T1000 (cell line): Measurements from ENCODE around the gene UNK.
"Not testable (repeated sequence)": the region's sequence is repeated elsewhere in the genome, so short reads cannot be mapped to it uniquely, and the experiment has no call there.

ENCODE experiments used
- DNase-seq: peaks from one replicate; lab custom pipeline; 2025; ENCODE audit warnings: mixed read lengths; lab: John Stamatoyannopoulos, UW

Gene UNK

DNA sequence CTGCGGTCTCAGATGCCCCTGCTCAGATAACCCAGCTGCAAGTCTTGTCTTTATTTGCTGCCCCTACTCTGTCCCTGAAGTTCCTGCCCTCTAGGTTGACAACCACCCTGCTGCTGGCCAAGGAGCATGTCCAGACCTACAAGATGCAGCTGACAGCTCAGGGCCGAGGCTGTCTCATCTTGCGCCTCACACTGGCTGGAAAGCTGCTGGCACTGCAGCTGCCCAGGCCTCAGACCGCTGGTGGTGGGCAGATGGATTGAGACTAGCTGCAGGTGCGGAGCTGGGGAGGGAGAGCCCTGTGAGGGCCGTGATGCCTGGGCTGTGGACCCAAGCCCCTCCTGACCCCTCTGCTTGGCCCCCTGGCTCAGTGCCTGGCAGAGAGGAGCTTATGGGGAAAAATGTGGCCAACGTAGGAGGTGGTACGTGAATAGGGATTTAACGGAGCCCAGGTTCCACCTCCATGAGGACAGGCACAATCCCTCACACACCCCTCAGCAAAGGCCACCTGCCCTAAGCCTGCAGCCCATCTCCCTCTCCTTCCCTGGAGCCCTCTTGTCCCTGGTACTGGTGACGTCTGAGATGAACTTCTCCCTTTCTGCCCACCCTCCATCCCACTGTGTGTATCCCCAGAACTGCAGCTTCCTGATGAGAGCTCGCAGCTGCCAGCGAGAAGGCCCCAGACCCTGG lies 11.3 kb upstream of the UNK start:
- DNase-seq, result no peak

DNA sequence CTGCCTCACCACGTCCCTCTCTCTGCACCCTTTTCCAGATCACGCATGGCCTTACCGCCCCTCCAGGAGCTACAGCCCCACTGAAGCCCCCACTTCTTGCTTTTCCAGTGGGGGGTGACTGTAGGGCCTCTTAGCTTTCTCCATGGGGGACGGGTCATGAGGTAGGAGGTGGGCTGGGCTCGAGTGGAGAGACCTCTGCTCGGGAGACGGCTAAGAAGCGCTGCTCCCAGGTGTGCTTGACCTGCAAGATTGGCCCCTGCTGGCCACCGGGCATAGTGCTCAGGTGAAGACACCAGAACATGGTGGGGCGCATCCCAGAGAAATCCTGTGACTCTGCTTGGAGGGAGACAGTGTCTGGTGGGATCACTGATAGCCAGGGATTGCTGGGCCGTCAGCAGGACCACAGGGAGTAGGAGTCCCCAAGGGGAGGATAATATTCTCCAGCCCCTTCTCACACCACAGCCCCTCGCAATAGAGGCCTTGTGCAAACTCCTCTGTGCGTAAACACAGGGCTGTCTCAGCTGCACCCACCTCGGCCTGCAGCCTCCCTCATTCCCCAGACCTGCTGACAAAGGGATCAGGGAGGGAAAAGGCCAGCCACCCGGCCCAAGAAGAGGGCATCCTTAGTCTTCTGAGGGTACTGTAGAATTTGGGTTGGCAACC lies 10.7 kb upstream of the UNK start:
- no peak for DNase-seq

DNA sequence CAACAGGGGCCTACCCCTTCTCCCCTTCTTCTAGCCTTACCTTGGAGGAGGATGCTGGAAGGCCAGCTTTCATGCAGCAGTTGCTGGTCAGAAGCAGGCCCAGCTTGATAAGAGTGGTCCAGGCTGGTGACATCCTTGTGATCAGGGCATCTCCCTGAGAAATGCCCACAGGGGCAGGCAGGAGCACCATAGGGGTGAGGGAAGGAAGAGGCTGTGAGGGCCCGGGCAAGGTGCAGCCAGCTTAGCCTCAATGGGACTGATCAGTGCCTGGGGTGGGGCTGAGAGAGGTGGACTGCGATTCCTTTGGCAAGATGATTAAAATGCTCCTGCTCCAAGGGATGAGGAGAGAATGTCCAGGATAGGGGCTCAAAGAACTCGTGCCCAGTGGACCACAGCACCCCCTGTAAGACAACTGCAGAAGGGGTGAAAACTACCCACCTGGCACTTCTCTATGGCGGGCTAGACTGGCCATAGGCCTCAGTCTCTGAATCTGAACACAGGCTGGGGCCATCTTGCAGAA lies 10.1 kb upstream of the UNK start:
- no peak for DNase-seq

GRCh38 chr17:75774991-75775668 lies 9.5 kb upstream of the UNK start:
- no peak for DNase-seq

- DNase-seq, result no peak
Observed at GRCh38 chr17:75776386-75777295, 8.0 kb upstream of the UNK start.

DNA sequence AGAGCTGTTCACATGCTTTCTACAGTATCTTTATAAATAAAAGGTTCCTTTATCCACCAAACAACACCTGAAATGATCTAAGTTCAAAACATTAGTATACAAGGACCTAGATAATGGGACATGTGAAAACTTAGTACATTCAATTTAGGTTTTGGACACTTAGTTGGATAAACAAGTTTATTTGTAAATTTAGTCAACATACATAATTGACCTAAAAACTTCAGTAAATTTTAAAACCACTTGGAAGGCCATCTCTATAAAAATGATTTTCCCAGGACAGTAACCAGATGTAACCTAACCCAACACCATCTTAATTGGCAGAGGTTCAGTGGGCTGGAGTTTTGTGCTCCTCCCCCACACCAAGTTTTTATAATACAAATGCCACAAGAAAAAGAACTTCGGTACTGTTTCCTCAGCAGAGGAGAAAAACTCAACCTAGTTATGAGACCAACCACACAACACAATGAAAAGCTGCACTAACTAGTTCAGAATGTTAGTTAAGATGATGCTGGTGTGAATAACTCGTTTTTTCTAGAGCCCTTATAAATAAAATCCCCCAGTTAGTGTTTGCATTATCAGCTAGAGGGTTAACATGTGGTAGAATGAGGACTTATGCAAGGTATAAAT lies 7.2 kb upstream of the UNK start:
- no peak for DNase-seq

GRCh38 chr17:75778066-75778860 lies 6.3 kb upstream of the UNK start:
- not testable (repeated sequence) for DNase-seq

- DNase-seq, result no peak
Observed at GRCh38 chr17:75778861-75779249, 5.8 kb upstream of the UNK start.

DNA sequence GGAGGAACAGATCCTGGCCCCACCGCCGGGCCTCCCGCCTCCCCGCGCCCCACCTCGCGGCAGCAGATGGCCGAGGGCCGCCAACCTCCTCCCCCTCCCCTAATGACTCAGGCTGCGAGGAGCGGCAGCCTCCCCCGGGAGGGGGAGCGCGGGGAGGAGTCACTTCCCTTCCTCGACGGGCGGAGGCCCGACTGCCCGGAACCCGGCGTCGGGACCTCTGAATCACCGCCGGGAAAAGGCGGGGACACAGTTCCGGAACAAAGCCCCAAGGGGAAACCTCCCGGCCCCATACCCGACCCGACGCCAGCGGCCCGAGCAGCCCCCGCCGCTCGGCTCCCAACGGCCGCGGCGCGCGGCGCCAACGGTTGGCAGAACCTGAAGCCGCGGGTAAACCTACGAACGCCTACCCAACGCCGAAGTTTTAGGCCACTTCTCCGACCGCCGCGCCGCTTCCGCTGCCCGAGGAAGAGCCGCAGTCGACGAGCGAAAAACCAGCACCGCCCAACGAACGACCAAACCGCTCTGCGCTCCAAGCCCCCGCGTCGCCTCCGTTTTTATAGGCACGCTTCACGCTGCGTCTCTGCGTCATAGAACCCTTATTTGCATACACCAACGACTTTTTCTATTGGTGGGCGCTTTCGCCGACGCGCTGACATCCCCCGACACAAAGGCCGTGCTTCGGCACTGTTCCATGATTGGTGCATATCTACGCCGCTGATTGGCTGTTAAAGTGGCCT lies 5.2 kb upstream of the UNK start:
- DNase-seq, result peak; percentile 98

- no peak for DNase-seq
Observed at GRCh38 chr17:75779987-75780889, 4.4 kb upstream of the UNK start.

- no peak for DNase-seq
Observed at GRCh38 chr17:75783069-75783783, 1.4 kb upstream of the UNK start.

DNA sequence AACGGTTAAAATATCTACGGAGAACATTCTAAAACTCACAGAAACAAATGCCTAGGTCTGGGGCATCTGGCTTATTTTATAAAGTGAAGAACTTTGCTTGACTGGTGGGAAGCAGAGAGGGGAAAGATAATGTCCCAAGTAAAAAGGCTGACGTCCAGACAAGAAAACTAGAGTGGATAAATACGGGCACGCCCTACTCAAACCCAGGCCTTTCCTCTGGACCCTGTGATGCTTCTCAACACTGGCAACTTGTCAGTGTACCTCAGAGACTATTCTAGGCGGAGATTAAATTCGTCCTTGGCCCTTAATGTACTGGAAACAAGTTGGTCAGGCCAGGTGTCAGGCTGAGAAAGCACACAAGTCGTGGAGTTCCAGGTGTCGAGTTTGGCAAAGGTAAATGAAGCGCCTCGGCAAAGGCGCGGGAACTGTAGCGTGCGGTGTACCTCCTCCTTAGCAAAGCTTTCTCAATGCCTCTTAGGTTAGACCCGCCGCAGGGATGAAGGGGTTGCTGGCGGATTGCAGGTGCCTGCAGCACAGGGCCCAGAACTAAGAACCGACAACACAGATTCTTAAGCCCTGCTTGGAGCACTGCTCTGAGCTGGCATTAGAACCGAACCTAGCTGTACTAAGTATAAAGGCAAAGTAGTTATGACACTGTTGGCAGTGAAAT lies 668 bp upstream of the UNK start:
- no peak for DNase-seq

- peak; percentile 96 for DNase-seq
Observed at GRCh38 chr17:75785016-75785890, 647 bp downstream of the UNK start.

DNA sequence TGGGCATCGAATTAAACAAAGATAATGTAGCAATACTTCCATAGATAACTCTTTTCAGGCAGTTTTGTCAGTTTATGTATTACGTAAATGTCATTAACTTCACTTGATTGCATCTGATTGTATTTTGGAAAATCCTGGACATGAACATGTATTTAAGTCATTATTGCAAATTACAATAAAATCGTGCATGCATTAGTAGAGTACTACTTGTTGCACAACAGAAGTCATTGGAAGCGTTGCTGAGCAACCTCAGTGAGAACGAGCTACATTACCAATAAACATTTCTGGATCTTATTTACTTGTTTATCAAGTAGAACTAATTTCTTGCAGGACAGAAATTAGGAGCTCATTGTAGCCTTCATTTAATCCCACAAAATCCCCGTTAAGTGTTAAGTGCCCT lies 6.6 kb downstream of the UNK start:
- DNase-seq, result no peak

- DNase-seq, result no peak
Observed at GRCh38 chr17:75793460-75793859, 8.9 kb downstream of the UNK start.

DNA sequence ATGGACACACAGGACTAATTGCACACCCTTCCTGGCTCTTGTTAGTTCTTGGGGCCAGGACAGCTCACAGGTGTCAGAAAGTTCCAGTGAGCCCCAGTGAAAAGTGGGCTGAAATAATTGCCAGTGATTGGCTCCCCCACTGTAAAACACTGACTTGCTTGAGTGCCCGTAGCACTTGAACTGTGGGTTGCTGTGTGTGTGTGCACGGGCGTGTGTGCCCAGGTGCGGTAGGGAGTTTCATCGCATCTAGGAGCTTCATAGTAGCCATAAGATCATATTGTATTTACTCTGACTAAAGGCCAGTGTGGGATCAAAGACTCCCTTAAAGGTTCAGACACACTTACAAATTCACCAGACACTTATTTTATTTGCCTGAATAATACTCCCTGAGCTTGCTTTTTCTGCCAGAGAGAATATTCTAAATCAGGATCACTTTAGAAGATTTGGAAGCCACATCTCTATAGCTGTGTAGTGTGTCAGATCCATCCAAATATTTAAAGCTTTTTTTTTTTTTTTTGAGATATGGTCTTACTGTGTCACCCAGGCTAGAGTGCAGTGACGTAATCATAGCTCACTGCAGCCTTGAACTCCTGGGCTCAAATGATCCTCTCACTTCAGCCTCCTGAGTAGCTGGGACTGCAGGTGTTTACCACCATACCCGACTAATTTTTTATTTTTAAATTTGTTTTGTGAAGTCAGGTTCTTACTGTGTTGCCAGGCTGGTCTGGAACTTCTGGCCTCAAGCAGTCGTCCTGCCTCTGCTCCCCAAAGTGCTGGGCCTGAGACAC lies 11.4 kb downstream of the UNK start:
- no peak for DNase-seq
